ENCODE measurements around the gene MAP1LC3A. TPM values are rescaled to one million over a fixed set of nuclear protein-coding genes. Genes with fewer than 3 reads are reported as not detected.

The MAP1LC3A gene
- total and polyA plus RNA-seq, 7 donors: 27.4 to 90.5 (median 35.5) TPM

DNA sequence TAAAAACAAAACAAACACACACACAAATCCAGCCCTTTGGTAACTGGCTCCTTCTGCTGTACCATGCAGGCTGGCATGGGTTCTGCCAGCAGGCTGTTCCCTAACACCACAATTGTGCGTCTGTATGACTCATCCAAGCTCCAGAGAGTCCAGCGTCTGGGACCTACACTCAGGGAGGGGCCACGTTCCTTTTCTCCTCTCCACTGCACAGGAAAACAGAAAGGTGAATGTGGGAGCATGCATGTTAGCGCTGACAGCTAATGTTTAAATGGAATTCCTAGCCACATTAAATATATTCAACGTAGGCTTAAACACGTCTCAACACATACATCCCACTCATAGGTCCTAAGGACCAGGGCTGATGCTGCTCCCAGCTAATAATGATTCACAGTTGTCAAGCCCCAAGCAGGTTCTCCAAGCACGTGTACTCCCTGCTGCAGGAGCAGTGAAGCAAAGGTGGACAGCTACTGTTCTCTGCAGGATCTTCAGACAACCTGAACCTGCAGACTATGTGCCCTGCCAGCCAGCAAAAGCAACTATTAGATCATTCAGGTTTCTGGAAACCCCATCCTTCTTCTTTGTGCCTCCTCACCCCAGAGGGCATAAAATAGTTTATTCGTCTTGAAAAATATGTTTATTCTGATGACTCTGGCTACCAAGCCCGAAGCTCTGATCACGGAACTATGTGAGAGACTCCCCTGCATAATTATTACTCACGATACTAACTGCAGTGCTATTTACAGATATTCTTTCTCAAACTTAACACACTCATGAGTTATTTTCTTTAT, 20.9 kb downstream of the MAP1LC3A start:
- TF ChIP-seq, protein P1, sequence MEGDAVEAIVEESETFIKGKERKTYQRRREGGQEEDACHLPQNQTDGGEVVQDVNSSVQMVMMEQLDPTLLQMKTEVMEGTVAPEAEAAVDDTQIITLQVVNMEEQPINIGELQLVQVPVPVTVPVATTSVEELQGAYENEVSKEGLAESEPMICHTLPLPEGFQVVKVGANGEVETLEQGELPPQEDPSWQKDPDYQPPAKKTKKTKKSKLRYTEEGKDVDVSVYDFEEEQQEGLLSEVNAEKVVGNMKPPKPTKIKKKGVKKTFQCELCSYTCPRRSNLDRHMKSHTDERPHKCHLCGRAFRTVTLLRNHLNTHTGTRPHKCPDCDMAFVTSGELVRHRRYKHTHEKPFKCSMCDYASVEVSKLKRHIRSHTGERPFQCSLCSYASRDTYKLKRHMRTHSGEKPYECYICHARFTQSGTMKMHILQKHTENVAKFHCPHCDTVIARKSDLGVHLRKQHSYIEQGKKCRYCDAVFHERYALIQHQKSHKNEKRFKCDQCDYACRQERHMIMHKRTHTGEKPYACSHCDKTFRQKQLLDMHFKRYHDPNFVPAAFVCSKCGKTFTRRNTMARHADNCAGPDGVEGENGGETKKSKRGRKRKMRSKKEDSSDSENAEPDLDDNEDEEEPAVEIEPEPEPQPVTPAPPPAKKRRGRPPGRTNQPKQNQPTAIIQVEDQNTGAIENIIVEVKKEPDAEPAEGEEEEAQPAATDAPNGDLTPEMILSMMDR (IDR thresholded peaks at IDR 0.05): peak; percentile 55
- Histone ChIP-seq H3K27ac (peak overlapping the region; percentile 66), H3K4me3 (no peak overlapping the region), H3K27me3 (ENCODE audit: insufficient read depth in 3 of 3, low read length in 2 of 3) (no peaks in the 10 kb centered on the region), H3K4me1 (peaks cover 28% of the 10 kb centered on the region), H3K9me3 (no peaks in the 10 kb centered on the region), H3K36me3 (ENCODE audit: insufficient read depth in 1 of 2, low read depth in 1 of 2) (peaks cover 3 to 30% of the 10 kb centered on the region in 2 donors)
- peak; percentile 91 to 96 (median 92) for ATAC-seq
- WGBS, 3 donors: 67 to 76% (median 71%) methylated on average over 11 of the region's 11 CpGs
- intact Hi-C loops (cut with DNase I): loop anchor here in 1 of 2 donors (5.0 to 10.0 kb wide), 2 partner anchors 128 to 175 kb away; no protein-coding TSS in a partner anchor
- DNase-seq: peak; percentile 47 to 82

DNA sequence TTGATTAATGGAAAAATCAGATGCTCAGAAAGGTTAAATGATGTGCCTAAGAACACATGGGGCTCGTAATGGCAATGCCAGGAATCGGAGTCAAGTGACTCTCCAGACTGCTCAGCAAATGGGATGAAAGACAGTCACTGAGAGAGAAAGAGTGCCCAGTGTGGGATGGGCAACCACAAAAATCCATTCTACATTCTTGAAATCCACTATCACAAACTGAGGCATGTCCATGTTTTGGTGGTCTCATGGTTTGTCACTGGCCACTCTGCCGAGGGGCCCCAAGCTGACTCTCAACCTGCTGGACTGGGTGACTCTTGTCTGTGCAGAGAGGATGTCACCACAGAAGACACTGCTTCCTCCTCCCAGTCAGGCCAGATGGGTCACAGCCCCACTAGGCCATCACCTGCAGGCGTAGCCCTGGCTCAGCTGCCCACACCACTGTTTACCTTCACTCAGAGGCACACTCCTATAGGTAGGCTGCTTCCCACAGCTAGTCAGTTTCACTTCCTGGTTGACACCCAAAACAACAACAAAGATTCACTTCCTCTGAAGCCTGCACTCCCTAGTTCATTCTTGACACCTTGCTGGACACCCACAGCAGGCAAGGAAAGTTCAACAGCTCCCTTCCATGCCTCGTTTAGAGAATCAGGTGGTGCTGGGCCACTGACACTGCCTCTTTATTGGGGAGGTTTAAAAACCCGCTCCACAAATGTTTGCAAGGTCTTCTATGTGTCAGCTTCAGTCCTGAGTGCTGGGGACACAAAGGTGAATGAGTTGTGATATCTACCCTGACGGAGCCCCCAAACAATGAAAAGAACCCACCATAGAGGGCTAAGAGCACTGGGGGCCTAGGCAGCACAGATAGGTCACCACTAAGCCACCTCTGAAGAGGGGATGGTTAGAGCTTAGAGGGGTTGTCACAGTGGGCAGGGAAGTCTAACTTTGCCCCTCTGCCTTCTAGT, 21.7 kb downstream of the MAP1LC3A start:
- Histone ChIP-seq H3K4me3 (no peak overlapping the region), H3K27ac (no peak overlapping the region), H3K9me3 (no peaks in the 10 kb centered on the region), H3K4me1 (peaks cover 28% of the 10 kb centered on the region), H3K27me3 (ENCODE audit: insufficient read depth in 3 of 3, low read length in 2 of 3) (no peaks in the 10 kb centered on the region), H3K36me3 (ENCODE audit: insufficient read depth in 1 of 2, low read depth in 1 of 2) (peaks cover 3 to 30% of the 10 kb centered on the region in 2 donors)
- ATAC-seq (no peak), DNase-seq (no peak)
- TF ChIP-seq, protein P1 (IDR thresholded peaks at IDR 0.05): no peak
- WGBS, 3 donors: 88 to 96% (median 93%) methylated on average over 7 of the region's 7 CpGs
- intact Hi-C loops (cut with DNase I): loop anchor here (2.0 to 10.0 kb wide), 5 partner anchors 127 to 192 kb away; no protein-coding TSS in a partner anchor

DNA sequence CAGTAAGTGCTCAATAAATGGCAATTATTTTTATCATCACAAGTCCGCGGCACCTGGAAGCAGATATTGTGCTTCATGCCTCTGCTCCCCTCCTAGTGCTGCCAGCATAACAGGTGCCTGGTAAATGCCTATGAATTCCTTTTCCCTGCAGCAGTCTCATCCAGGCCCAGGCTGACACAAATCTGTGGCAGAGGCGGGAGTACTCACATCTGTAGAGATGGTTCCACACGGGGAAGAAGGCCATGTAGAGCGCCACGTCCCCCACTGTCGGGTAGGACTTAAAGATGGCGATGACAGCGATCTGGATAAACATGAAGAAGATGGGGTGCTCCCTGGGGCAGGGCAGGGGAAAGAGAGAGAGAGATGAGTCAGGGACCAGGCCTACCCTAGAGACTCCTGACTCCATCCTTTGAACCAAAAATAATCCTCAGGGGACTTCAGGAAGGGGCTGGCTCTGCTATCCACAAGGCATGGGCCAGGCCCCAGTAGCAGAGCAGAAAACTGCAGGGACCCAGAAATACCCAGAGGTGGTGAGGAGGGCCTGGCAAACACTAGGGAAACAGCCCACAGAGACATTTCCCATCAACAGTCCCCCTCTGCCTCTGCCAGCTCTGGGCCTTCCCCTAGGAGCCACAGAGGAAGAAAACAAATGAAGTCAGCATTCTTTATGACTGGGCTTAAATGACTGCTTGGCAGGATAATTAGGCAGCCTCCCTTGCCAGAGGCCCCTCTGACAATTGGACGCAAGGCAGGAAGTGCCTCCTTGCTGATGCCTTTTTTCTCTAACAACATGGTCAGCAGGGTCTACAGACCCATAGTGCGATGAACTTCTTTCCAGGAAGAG, 23.0 kb downstream of the MAP1LC3A start:
- Histone ChIP-seq H3K4me1 (peaks cover 28% of the 10 kb centered on the region), H3K36me3 (ENCODE audit: insufficient read depth in 1 of 2, low read depth in 1 of 2) (peaks cover 3 to 43% of the 10 kb centered on the region in 2 donors)
- intact Hi-C loops (cut with DNase I): loop anchor here (2.0 to 5.0 kb wide), 3 partner anchors 125 to 191 kb away; no protein-coding TSS in a partner anchor

More for the DNA sequence above, 23.0 kb downstream of the MAP1LC3A start:
- WGBS, 3 donors: 77 to 83% (median 79%) methylated on average over 11 of the region's 11 CpGs
- H3K9me3 ChIP-seq: no peaks in the 10 kb centered on the region
- no peak for ATAC-seq
- H3K27me3 ChIP-seq (ENCODE audit: insufficient read depth in 3 of 3, low read length in 2 of 3): no peaks in the 10 kb centered on the region
- no peak overlapping the region for H3K4me3 ChIP-seq
- TF ChIP-seq, protein P1 (IDR thresholded peaks at IDR 0.05): no peak
- DNase-seq: no peak
- peak overlapping the region; percentile 19 for H3K27ac ChIP-seq
